Activated CD8-positive, alpha-beta memory T cell treated with anti-CD3 and anti-CD28 coated beads, Interleukin-2, amount 50 U/mL, for 1 hour (primary cell): ENCODE measurements around the gene STX3.
A peak's percentile ranks its signal among the peaks of the same experiment; 100 is the strongest.

ENCODE experiments used
- DNase-seq: peaks from one replicate; pipeline ENCODE4 v3.0.0-alpha.2; 2020; ENCODE audit errors: extremely low read depth

The STX3 gene

DNA sequence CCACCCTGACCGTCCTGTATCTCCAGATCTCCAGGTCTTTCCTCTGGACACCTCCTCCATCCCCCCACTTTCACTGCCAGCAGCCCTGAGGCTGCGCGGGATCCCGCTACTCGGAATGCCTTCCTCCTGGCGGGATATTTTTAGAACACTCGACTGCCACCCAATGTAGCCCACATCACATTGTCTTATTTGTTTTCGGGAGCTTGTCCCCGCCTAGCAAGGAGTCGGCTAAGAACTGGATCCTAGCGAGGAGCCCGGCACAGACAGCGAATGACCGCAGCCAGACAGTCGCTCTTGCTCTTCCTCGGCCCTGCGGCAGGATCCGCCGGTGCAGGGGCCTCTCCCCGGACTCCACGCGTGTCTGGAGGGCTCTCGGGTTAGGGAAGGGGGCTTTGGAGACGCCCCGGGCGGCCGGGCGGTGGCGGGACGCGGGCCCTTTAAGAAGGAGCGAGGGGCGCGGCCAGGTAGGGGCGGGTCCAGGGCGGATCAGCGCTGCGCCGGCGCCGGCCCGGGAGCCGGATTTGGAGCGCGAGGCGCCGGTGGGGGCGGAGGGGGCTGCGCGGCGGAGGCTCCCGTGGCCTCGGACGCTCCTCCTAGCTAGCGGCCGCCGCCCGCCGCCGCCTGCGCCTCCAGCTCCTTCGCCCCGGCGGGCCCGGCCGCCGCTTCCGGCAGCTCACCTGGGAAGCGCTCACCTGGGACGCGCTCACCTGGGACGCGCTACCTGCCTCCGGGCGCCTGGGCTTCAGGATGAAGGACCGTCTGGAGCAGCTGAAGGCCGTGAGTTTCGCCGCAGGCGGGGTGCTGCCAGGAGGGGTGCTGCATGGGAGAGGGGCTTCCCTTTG, at the start of gene STX3:
STX3 (plus strand) TSS at position 518 of the 842 bp plus-strand sequence; CDS start at position 748, 230 bp downstream.
- peak; percentile 11 for DNase-seq

DNA sequence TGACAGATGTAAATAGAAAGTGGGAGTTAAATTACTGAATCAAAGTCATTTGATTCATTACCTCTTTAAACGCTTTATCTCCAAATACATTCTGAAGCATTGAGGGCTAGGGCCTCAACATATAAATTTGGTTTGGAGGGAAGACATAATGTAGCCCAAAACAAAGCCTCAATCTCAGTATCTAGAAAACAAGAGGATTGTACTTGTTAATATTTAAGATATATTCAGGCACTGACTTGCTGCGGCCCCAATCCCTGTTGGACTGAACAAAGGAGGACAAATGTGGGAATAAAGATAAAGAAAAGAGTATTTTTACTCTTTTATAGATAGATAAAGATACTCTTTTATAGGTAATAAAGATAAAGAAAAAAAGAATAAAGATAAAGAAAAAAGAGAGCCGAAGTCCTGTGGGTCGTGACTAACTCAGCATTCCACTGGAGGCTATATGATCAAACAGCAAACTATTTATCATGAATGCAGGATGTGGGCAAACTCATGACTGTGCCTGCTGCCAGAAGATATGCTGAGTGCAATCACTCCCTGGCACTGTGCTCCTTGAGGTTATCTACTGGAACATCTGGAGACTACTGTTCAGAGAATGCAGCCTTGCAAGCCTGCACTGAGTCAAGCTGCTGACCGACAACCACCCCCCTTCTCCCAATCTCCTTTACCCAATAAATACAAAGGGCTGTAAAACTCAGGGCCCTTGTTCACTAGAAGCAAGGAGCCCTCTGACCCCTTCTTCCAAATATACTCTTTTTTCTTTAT, 48.5 kb upstream of the STX3 start:
- DNase-seq: no peak

DNA sequence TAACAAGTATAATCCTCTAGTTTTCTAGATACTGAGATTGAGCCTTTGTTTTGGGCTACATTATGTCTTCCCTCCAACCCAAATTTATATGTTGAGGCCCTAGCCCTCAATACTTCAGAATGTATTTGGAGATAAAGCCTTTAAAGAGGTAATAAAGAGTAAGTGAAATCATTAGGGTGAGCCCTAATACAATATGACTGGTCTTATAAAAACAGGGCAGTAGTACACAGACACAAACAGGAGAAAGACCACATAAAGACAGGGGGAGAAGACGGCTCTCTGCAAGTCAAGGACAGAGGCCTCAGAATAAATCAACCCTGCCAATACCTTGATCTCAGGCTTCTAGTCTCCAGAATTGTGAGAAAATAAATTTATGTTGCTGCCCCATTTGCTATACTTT, 47.8 kb upstream of the STX3 start:
- DNase-seq: no peak

DNA sequence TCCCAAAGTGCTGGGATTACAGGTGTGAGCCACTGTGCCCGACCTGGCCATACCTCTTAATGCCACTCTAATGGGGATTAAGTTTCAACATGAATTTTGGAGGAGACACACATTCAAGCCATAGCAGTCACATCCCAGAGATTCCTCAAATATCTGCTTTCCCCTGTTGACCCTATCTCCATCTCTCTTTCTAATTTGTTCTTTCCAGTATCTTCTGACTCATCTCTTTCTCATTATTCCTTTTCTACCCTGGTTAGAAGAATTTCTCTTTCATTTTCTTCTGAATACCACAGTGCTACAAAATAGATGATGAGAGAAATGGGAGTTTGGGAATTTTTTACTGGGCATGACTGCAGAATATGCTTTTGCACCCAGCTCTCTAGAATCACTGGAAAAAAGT, 46.6 kb upstream of the STX3 start:
- no peak for DNase-seq

DNA sequence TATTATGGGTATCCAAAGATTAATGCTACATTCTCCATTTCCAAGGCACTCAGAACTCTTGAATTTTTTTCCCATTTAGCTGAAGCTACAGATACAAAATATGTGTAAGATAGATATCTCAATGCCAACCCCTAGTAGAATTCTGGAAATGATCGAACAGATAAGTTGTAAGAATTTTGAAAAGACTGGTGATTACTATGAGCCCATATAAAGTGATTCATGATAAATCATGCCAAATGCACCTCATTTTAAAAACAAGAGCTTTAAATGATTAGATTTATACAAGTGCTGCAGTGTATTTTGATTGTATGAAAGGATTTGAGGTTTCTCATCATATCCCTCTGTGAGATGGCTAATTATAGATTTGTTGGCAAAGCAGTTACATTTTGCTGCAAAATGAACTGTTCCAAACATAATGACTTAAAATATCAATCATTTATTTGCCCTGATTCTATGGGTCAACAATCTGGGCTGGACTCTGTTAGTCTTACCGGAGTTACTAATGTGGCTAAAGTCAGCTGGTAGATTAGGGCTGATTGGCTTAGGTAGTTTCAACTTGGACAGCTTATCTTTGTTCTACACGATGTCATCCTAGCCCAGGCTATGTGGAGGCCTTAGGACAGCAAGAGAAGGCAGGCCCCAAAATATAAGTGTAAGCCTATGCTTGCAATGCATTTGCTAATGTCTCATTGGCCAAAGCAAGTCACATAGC, 44.9 kb upstream of the STX3 start:
- DNase-seq: no peak

DNA sequence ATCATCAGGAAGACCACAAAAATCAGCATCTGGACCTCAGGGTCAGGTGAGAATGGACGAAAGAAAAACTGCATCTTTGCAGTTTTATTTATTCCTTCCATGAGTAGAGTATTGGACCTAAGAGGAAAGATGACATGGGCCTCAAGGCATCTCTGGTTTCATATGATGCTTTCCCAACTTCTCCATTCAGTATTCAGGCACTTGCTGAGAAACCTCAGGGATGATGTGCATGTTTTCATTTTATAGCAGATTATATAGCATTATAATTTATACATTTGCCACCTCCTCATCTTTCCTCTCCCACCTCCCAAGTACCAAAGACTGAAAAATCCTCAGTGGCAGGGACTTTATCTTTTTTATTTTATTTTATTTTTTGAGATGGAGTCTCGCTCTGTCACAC, 41.4 kb upstream of the STX3 start, which contains the start of gene OR10V1:
OR10V1 (minus strand) TSS at position 101 of the 400 bp plus-strand sequence; CDS start at position 101, 0 bp downstream.
- no peak for DNase-seq

DNA sequence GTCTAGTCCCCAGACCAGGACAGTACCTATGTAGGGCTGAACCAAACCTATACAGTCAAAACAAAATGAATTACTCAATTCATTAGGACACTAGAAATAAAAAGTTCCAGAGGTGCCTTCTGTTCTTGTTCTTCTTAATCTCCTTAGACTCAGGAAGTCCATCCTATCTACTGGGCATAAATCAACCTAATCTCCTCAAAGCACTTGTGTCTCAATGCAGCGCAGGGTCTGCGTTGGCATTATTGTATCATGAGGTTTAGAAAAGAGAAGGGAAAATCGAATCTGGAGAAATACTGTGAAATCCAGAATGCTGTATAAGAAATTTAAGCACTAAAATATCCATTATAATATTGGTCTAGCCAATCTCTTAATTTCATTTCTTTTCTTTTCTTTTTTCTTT, 39.1 kb upstream of the STX3 start:
- DNase-seq: no peak

DNA sequence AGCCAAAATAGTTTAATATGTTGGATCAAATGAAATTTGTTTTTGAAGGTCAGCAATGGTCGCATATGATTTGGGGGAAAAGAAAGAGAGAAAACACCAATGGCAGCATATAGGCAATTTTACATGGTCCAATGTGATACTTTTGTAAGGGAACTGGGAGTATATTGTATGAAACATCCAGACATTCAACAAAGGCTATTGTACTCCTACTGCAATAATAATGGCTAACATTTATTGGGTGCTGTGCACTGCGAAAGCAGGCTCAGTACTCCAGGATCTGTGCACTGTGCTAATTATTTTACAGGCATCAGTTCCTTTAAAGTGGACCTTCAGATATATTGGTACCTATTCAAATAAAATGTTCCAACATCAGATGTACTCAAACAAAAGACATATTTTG, 35.6 kb upstream of the STX3 start:
- DNase-seq: no peak

DNA sequence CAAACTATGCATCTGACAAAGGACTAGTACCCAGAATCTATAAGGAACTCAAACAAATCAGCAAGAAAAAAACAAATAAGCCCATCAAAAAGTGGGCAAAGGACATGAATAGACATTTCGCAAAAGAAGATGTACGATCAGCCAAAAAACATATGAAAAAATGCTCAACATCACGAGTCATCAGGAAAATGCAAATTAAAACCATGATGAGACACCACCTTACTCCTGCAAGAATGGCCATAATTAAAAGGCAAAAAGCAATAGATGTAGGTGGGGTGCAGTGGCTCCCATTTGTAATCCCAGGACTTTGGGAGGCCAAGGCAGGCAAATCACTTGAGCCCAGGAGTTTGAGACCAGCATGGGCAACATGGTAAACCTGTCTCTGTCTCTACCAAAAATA, 31.1 kb upstream of the STX3 start:
- DNase-seq: no peak

DNA sequence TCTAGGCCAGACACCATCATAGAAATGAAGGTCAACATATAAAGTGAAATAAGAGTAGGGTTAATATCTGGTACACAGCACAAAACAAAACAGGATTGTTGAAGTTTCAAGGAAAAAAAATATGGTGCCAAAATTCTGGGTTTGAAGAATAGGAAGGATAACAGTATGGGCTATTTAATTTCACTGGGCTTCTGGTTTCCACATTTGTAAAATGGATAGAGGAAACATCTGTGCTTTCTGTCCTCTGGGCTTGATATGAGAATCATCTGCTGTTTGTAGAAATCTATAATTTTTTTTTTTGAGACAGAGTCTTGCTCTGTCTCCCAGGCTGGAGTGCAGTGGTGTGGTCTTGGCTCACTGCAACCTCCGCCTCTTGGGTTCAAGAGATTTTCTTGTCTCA, 27.8 kb upstream of the STX3 start:
- DNase-seq: no peak

DNA sequence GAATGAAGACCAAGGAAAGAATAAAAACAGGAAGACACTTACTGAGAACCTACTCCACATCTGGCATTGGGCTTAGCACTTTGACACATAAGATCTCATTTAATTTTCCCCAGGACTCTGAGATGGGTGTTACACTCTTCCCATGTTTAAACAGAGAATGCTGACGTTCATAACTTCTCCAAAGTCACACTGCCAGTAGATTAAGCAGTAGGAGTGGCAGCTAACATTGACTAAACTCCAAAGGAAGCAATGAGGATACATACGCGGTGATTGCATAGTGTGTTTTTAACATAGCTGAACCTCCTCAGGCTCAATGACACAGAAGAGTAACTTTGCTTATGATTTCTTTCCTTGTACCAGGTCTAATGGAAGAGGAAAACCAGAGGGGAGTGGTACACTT, 27.0 kb upstream of the STX3 start:
- no peak for DNase-seq

DNA sequence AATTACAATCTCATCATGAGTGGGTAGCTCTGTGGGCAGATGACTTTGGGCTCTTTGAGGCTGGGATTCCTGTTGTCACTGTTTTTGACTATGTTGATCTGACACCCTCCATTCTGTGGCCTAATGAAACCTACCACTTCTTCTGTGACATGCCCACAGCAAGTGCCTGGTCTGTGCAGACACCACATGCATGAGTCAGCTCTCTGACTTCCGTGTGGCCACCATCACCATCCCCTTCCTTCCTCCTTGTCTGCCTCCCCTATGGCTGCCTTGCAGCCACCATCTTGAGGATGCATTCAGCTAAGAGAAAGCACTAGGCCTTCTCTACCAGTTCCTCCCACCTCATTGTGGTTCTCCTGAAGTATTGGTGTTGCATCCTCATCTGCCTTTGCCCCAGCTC, 26.3 kb upstream of the STX3 start:
- DNase-seq: no peak

DNA sequence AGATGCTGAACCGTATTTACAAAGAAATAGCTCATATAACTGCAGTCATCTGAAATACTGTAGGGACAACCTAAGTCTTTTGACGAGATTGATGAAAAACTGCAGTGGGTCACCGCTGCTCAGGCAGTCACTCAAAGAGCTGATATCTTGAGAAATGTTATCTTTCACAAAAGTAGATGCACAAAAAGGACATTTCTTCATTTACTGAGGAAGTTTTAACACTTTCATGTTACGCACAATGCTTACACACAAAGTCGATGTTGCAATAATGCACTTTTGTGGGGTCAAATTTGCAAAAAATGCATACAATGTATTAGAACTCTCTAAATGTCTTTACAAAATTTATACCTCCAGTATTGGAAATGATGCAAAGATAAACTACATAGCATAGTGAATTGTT, 25.3 kb upstream of the STX3 start:
- no peak for DNase-seq

DNA sequence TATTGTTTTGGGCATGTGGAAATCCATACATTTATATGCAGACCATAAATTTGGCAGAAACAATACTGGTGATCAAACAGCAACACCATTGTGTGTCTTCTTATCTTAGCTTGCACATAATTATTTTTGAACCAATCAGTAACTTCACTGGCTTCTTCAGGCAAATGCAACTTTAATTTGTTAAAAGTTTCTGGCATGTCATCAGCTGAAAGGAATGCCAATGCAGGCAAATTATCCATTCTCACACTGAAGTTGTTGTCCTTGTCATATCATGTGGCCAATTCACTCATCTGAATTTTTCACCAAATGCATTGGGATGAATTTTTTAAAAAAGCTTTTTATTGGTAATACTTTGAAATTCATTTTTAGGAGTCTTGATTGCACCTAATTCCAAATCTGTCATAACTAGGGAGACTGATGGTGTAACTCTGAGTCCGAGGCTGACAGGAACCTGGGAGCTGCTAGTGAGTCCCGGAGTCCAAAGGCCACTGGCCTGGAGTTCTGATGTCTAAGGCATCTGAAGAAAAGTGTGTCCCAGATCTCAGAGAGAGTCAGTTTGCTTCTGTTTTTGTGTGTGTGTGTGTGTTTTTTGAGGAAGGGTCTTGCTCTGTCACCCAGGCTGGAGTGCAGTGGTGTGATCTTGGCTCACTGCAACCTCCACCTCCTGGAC, 24.1 kb upstream of the STX3 start:
- no peak for DNase-seq

DNA sequence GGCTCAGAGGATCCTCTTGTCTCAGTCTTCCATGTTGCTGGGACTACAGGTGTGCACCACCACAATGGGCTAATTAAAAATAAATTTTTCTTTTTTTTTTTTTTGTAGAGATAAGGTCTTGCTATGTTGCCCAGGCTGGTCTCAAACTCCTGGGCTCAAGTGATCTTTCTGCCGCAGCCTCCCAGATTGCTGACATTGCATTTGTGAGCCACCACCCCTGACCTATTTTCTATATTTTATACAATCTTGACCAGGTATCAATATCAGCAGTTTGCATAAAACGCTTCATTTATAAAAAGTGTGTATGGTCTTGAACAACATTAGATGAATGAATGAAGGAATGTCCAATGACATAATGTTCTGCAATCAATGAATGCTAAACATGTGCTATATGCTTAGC, 9.1 kb upstream of the STX3 start:
- DNase-seq: no peak

DNA sequence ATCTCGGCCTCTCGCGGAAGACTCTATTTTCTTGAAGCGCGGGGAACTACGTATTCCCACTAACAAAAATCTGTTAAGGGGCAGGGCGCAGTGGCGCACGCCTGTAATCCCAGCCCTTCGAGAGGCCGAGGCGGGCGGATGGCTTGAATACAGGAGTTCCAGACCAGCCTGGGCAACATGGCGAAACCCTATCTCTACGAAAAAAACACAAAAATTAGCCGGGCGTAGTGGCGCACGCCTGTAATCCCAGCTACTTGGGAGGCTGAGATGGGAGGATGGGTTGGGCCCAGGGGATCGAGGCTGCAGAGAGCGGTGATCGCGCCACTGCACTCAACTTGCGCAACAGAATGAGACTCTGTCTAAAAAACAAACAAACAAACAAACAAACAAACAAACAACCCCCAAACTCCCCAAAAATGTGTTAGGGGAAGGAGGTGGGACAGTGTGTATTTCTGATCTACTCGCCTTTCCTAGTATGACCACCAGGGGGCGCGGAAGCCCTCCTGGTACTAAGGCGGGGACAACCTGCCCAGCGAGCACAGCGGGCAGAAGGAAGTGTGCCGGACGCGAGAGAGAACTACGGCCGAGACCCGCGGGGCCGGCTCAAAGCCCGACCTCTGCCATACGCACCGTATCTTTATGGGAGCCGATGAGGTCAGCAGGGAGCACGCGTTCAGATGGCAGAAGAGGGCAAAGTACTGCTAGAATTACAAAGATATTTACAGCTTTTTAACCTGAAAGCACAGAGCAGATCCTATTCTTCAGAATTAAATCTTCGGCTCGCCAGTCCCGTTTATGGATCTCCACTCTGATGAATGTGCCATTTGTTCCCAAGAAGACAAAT, 1.3 kb upstream of the STX3 start:
- peak; percentile 53 for DNase-seq

DNA sequence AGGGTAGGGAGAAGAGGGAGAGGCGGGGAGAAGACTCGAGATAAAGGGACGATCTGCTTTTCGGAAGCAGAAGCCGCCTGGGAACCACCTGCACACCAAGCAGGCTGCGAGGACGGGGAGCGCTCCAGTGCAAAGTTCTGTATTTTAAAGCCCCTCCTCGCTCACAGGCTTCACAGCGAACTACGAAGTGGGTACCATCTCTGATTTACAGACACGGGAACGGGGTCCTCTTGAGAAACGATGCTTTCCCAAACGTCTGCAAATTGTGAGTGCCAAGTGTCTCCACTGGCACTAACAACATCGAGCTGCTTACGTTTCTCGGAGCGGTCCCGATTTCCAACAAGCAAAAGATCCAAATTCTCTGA, 700 bp upstream of the STX3 start:
- no peak for DNase-seq

DNA sequence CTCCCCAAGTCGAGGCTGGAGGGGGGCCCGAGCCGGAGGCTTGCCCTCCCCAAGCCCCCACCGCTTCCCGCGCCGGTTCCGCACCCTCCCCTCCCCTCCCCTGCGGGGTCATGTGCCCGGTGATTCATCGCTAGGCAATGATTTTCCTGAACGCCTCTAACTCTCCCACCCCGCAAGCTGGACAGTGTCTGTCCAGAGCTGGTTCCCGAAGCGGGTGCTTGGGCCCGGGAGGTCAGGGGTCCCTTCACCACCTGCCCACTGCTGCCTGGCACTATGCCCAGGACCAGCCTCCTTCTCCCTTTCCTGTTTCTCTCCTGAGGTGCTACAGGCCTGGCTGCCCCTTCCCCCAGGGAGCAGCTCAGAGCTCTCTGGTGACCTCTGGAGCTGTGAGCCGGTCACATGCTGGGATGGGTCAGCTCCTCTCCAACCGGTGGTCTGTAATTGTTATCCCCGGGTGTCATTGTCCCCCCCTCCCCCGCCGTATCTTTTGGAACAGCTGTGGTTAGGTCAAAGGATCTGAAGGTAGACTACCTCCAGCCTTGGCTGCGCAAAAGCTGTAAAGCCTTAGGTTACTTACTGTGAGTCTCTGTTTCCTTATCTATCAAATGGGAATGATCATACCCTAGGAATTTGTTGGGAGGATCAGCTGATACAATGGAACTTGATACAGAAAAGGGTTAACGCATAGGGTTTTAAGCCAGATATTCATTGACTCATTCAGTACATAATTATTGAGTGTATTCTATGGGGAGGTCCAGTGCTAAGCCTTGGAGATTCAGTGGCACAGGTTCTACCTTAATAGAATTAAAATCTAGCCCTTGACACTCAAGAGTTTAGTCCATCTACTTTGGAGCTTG, 753 bp downstream of the STX3 start:
- peak; percentile 11 for DNase-seq

DNA sequence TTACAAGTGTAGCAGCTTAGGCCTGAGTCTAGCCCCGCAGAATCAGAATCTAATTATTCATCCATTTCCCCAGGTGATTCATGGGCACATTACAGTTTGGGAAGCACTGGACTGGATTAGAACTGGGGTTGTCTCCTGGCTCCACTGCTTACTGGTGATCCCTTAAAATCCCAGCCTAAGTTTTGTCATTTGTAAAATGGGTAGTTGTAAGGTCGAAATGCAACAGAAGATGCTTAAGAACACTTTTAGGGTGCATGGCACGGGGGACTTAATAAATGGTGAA, 1.3 kb downstream of the STX3 start:
- no peak for DNase-seq

DNA sequence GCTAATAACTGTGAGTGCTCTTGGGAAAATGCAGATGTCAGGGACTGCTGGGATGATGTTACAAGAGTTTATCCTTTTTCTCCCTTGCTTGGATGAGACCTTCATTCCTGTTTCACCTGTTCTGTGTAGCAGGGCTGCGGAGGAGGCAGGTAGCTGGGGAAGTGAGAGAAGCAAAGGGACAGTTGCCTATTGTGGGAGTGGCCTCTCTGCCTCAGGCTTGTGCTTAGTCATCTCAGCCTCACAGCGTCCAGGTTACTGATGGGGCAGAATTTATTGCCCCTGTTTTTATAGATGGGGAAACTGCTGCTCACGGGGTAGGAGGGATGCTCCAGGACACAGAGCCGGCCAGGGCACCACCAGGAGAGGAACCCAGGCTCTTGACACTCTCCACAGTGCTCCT, 1.7 kb downstream of the STX3 start:
- DNase-seq: no peak
